ENCODE data around the gene SPAG9.

The SPAG9 gene

GRCh38 chr17:50995668-50996067, 125.0 kb downstream of the SPAG9 start:
- no peak for DNase-seq (ENCODE audit: insufficient read length)
- no peak for FAIRE-seq
- TF ChIP-seq TAF1 (IDR thresholded peaks at IDR 0.05; ENCODE audit: borderline replicate concordance, low read depth, low read length): no peak

- DNase-seq (ENCODE audit: insufficient read length) (no peak), FAIRE-seq (no peak)
- TF ChIP-seq POLR2AphosphoS5 (IDR thresholded peaks at IDR 0.05; ENCODE audit: low read depth, low read length) (no peak), TAF1 (IDR thresholded peaks at IDR 0.05; ENCODE audit: borderline replicate concordance, low read depth, low read length) (no peak), POLR2A (IDR thresholded peaks at IDR 0.05; ENCODE audit: low read depth, low read length) (no peak)
Observed at GRCh38 chr17:50993544-50993943, 127.1 kb downstream of the SPAG9 start.

- TF ChIP-seq POLR2AphosphoS5 (IDR thresholded peaks at IDR 0.05; ENCODE audit: low read depth, low read length) (no peak), POLR2A (IDR thresholded peaks at IDR 0.05; ENCODE audit: low read depth, low read length) (no peak), TAF1 (IDR thresholded peaks at IDR 0.05; ENCODE audit: borderline replicate concordance, low read depth, low read length) (no peak)
- FAIRE-seq (no peak), DNase-seq (ENCODE audit: insufficient read length) (no peak)
Observed at GRCh38 chr17:50989149-50989548, 131.5 kb downstream of the SPAG9 start.

- DNase-seq (ENCODE audit: insufficient read length) (no peak), FAIRE-seq (no peak)
- TF ChIP-seq POLR2A (IDR thresholded peaks at IDR 0.05; ENCODE audit: low read depth, low read length): no peak
- no peak for TF ChIP-seq TAF1 (IDR thresholded peaks at IDR 0.05; ENCODE audit: borderline replicate concordance, low read depth, low read length)
- TF ChIP-seq POLR2AphosphoS5 (IDR thresholded peaks at IDR 0.05; ENCODE audit: low read depth, low read length): no peak
Observed at GRCh38 chr17:50988427-50988826, 132.2 kb downstream of the SPAG9 start.

- FAIRE-seq (no peak), DNase-seq (ENCODE audit: insufficient read length) (no peak)
- TF ChIP-seq TAF1 (IDR thresholded peaks at IDR 0.05; ENCODE audit: borderline replicate concordance, low read depth, low read length): no peak
- TF ChIP-seq POLR2AphosphoS5 (IDR thresholded peaks at IDR 0.05; ENCODE audit: low read depth, low read length): no peak
- no peak for TF ChIP-seq POLR2A (IDR thresholded peaks at IDR 0.05; ENCODE audit: low read depth, low read length)
Observed at GRCh38 chr17:50986989-50987660, 133.5 kb downstream of the SPAG9 start.

- TF ChIP-seq POLR2A (IDR thresholded peaks at IDR 0.05; ENCODE audit: low read depth, low read length) (no peak), POLR2AphosphoS5 (IDR thresholded peaks at IDR 0.05; ENCODE audit: low read depth, low read length) (no peak), TAF1 (IDR thresholded peaks at IDR 0.05; ENCODE audit: borderline replicate concordance, low read depth, low read length) (no peak)
Observed at GRCh38 chr17:50981279-50981678, 139.4 kb downstream of the SPAG9 start.

GRCh38 chr17:50979524-50979927, 141.1 kb downstream of the SPAG9 start:
- TF ChIP-seq POLR2AphosphoS5 (IDR thresholded peaks at IDR 0.05; ENCODE audit: low read depth, low read length) (no peak), TAF1 (IDR thresholded peaks at IDR 0.05; ENCODE audit: borderline replicate concordance, low read depth, low read length) (no peak), POLR2A (IDR thresholded peaks at IDR 0.05; ENCODE audit: low read depth, low read length) (no peak)
- DNase-seq (ENCODE audit: insufficient read length) (no peak), FAIRE-seq (no peak)

More at GRCh38 chr17:50981279-50981678, 139.4 kb downstream of the SPAG9 start:
- no peak for FAIRE-seq
- DNase-seq (ENCODE audit: insufficient read length): no peak

- no peak for TF ChIP-seq POLR2A (IDR thresholded peaks at IDR 0.05; ENCODE audit: low read depth, low read length)
- TF ChIP-seq POLR2AphosphoS5 (IDR thresholded peaks at IDR 0.05; ENCODE audit: low read depth, low read length): no peak
- no peak for TF ChIP-seq TAF1 (IDR thresholded peaks at IDR 0.05; ENCODE audit: borderline replicate concordance, low read depth, low read length)
- DNase-seq (ENCODE audit: insufficient read length) (no peak), FAIRE-seq (no peak)
Observed at GRCh38 chr17:50977487-50978159, 143.0 kb downstream of the SPAG9 start.

GRCh38 chr17:50976951-50977472, 143.7 kb downstream of the SPAG9 start:
- TF ChIP-seq TAF1 (IDR thresholded peaks at IDR 0.05; ENCODE audit: borderline replicate concordance, low read depth, low read length) (no peak), POLR2A (IDR thresholded peaks at IDR 0.05; ENCODE audit: low read depth, low read length) (no peak), POLR2AphosphoS5 (IDR thresholded peaks at IDR 0.05; ENCODE audit: low read depth, low read length) (no peak)
- DNase-seq (ENCODE audit: insufficient read length) (no peak), FAIRE-seq (no peak)

- TF ChIP-seq TAF1 (IDR thresholded peaks at IDR 0.05; ENCODE audit: borderline replicate concordance, low read depth, low read length) (no peak), POLR2A (IDR thresholded peaks at IDR 0.05; ENCODE audit: low read depth, low read length) (no peak), POLR2AphosphoS5 (IDR thresholded peaks at IDR 0.05; ENCODE audit: low read depth, low read length) (no peak)
- DNase-seq (ENCODE audit: insufficient read length) (no peak), FAIRE-seq (no peak)
Observed at GRCh38 chr17:50973557-50974494, 146.8 kb downstream of the SPAG9 start.

- DNase-seq (ENCODE audit: insufficient read length): no peak
- TF ChIP-seq POLR2A (IDR thresholded peaks at IDR 0.05; ENCODE audit: low read depth, low read length): no peak
- TF ChIP-seq POLR2AphosphoS5 (IDR thresholded peaks at IDR 0.05; ENCODE audit: low read depth, low read length): no peak
- TF ChIP-seq TAF1 (IDR thresholded peaks at IDR 0.05; ENCODE audit: borderline replicate concordance, low read depth, low read length): no peak
- no peak for FAIRE-seq
Observed at GRCh38 chr17:50972577-50972976, 148.1 kb downstream of the SPAG9 start.

Data from GM12892 (cell line).